ENCODE results near the gene IKZF1. TPM values are rescaled to one million over a fixed set of nuclear protein-coding genes. Genes with fewer than 3 reads are reported as not detected.

IKZF1 gene
- total and polyA plus RNA-seq, 2 of the 13 experiments (the other 11 are each of a cell fraction or from before 2014, with no cell fraction given): not detected

GRCh38 chr7:50367570-50367969 is 63.1 kb downstream of the IKZF1 start (continued):
- TF ChIP-seq ZNF691 (CRISPR knock-in tag; IDR thresholded peaks at IDR 0.05; ENCODE audit: borderline replicate concordance, low read depth): no peak

DNA sequence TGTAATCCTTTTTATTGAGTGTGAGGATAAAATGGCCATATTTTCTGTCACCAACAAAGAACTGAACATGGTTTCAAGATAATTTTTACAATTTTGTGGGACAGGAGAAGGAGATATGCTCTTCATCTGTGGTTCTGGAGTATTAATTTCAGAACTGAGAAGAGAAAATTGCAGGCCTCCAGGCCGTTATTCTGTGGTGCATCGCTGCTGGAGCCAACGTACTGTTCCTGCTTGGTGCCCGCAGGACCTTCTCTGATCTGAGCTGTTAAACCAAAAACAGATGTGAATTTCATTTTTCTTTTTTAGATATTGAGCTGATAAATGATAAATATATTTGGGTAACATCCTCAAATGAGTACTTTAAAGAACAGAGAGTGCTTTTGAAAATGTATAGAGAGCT is 63.9 kb downstream of the IKZF1 start:
- TF ChIP-seq ZSCAN20 (CRISPR knock-in tag; IDR thresholded peaks at IDR 0.05; ENCODE audit: borderline replicate concordance): no peak
- in situ Hi-C loops (cut with HindIII; ENCODE audit: extremely low pct_ligation_motif_present, low pct_unique_long_range_greater_than_20kb): no loop called here
- BruUV-seq (replicated peaks): no TSS peak
- FAIRE-seq (no peak), DNase-seq (ENCODE audit: low spot score) (no peak), ATAC-seq (no peak)
- Histone ChIP-seq H3K4me3 (replicated peaks in 1 of 3; ENCODE audit: insufficient read depth in 1 of 3, low read depth in 2 of 3, low read length in 3 of 3) (no peak overlapping the region), H3K27ac (ENCODE audit: extremely low read length, insufficient read depth, low read length) (no peak overlapping the region), H2AFZ (ENCODE audit: low read length) (no peak overlapping the region), H3K4me2 (ENCODE audit: low read depth, low read length) (no peak overlapping the region), H3K79me2 (ENCODE audit: insufficient read depth, low read length) (no peaks in the 10 kb centered on the region), H3K9ac (ENCODE audit: insufficient read depth, low read depth, low read length) (no peak overlapping the region), H3K27me3 (ENCODE audit: control insufficient read depth in 1 of 2, insufficient read depth in 2 of 2, low read length in 2 of 2) (no peaks in the 10 kb centered on the region), H3K9me3 (ENCODE audit: low read length) (peaks cover 18% of the 10 kb centered on the region), H4K20me1 (ENCODE audit: insufficient read depth, low read length) (no peaks in the 10 kb centered on the region), H3K36me3 (replicated peaks in 1 of 2; ENCODE audit: control insufficient read depth in 1 of 2, insufficient read depth in 2 of 2, low read length in 2 of 2) (no peaks in the 10 kb centered on the region), H3K4me1 (ENCODE audit: insufficient read depth, low read length) (no peaks in the 10 kb centered on the region)
- intact Hi-C loops (cut with micrococcal nuclease; ENCODE audit: unreplicated experiment): no loop called here
- CTCF ChIA-PET (ENCODE audit: low intra/inter-chr PET ratio, low total read pairs): no interaction called here
- POLR2A ChIA-PET: no interaction called here
- 19% methylated on average over 4 of the region's 4 CpGs for WGBS (ENCODE audit: low lambda C conversion rate)

DNA sequence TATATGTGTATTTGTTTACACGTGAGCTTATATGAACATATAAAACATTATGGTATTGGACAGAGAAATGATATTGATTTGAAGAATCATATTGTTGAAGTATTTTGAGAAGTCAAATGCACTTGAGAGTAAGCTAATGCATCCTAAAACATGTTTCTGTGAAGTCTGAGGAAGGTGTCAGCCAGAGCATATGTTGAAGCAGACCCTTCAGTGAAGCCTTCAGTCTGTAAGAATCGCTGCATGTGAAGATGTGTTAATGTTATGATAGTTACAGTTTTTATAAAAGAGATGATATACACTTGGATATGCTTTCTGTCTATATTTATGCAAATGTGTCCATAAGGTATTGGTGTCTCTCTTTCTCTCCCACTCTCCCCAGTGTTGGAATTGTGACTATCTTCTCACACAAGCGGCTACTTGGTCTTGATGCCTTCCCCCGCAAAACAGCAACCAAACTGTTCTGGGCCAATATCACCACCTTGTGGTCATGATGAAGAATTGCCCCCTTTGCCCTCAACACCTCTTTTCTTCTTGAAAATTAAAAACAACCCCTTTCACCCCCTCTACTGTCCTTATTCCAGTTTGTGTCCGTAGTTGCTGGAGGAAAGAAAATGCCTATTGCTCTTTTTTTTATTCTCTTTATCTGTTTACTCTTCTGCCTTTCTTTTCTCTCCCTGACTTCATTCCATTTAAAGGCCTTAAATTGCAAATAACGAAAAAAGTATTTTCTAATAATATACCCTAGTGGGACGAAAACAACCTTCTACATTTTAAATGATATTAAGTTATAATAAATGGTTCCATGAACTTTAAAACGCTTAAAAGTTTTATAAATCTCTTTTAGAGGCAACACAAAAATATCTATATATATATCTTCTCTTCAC is 64.9 kb downstream of the IKZF1 start:
- peak; percentile 54 for TF ChIP-seq CTCF (CRISPR knock-in tag; IDR thresholded peaks at IDR 0.05)
- TF ChIP-seq, protein P1, sequence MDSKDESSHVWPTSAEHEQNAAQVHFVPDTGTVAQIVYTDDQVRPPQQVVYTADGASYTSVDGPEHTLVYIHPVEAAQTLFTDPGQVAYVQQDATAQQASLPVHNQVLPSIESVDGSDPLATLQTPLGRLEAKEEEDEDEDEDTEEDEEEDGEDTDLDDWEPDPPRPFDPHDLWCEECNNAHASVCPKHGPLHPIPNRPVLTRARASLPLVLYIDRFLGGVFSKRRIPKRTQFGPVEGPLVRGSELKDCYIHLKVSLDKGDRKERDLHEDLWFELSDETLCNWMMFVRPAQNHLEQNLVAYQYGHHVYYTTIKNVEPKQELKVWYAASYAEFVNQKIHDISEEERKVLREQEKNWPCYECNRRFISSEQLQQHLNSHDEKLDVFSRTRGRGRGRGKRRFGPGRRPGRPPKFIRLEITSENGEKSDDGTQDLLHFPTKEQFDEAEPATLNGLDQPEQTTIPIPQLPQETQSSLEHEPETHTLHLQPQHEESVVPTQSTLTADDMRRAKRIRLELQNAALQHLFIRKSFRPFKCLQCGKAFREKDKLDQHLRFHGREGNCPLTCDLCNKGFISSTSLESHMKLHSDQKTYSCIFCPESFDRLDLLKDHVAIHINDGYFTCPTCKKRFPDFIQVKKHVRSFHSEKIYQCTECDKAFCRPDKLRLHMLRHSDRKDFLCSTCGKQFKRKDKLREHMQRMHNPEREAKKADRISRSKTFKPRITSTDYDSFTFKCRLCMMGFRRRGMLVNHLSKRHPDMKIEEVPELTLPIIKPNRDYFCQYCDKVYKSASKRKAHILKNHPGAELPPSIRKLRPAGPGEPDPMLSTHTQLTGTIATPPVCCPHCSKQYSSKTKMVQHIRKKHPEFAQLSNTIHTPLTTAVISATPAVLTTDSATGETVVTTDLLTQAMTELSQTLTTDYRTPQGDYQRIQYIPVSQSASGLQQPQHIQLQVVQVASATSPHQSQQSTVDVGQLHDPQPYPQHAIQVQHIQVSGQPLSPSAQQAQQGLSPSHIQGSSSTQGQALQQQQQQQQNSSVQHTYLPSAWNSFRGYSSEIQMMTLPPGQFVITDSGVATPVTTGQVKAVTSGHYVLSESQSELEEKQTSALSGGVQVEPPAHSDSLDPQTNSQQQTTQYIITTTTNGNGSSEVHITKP (CRISPR knock-in tag; IDR thresholded peaks at IDR 0.05; ENCODE audit: low read depth): no peak
- peak; percentile 54 for TF ChIP-seq STAG1 (CRISPR knock-in tag; IDR thresholded peaks at IDR 0.05)
- TF ChIP-seq, protein P2, sequence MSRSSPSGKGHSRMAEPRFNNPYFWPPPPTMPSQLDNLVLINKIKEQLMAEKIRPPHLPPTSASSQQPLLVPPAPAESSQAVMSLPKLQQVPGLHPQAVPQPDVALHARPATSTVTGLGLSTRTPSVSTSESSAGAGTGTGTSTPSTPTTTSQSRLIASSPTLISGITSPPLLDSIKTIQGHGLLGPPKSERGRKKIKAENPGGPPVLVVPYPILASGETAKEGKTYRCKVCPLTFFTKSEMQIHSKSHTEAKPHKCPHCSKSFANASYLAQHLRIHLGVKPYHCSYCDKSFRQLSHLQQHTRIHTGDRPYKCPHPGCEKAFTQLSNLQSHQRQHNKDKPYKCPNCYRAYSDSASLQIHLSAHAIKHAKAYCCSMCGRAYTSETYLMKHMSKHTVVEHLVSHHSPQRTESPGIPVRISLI (CRISPR knock-in tag; IDR thresholded peaks at IDR 0.05; ENCODE audit: borderline replicate concordance): no peak
- no peaks in the 10 kb centered on the region for H3K79me2 ChIP-seq (ENCODE audit: insufficient read depth, low read length)
- H3K4me3 ChIP-seq (replicated peaks in 1 of 3; ENCODE audit: insufficient read depth in 1 of 3, low read depth in 2 of 3, low read length in 3 of 3): no peak overlapping the region
- CTCF ChIA-PET (ENCODE audit: low intra/inter-chr PET ratio, low total read pairs): no interaction called here
- WGBS (ENCODE audit: low lambda C conversion rate): 26% methylated on average over 8 of the region's 8 CpGs
- H4K20me1 ChIP-seq (ENCODE audit: insufficient read depth, low read length): no peaks in the 10 kb centered on the region
- DNase-seq (ENCODE audit: low spot score): peak; percentile 11
- no peak overlapping the region for H2AFZ ChIP-seq (ENCODE audit: low read length)
- POLR2A ChIA-PET: no interaction called here
- no TSS peak for BruUV-seq (replicated peaks)
- H3K27me3 ChIP-seq (ENCODE audit: control insufficient read depth in 1 of 2, insufficient read depth in 2 of 2, low read length in 2 of 2): no peaks in the 10 kb centered on the region
- no peaks in the 10 kb centered on the region for H3K36me3 ChIP-seq (replicated peaks in 1 of 2; ENCODE audit: control insufficient read depth in 1 of 2, insufficient read depth in 2 of 2, low read length in 2 of 2)
- ATAC-seq: no peak
- H3K27ac ChIP-seq (ENCODE audit: extremely low read length, insufficient read depth, low read length): no peak overlapping the region
- H3K9ac ChIP-seq (ENCODE audit: insufficient read depth, low read depth, low read length): no peak overlapping the region
- peaks cover 18% of the 10 kb centered on the region for H3K9me3 ChIP-seq (ENCODE audit: low read length)
- no peaks in the 10 kb centered on the region for H3K4me1 ChIP-seq (ENCODE audit: insufficient read depth, low read length)
- no peak overlapping the region for H3K4me2 ChIP-seq (ENCODE audit: low read depth, low read length)
- no peak for FAIRE-seq
- intact Hi-C loops (cut with micrococcal nuclease; ENCODE audit: unreplicated experiment): loop anchor here (1.0 kb wide), 1 partner anchor 250 kb away; no protein-coding TSS in a partner anchor
- in situ Hi-C loops (cut with HindIII; ENCODE audit: extremely low pct_ligation_motif_present, low pct_unique_long_range_greater_than_20kb): no loop called here
